HG02798 (cell line): ENCODE data around the gene TRIM56.
"Not testable (repeated sequence)": the region's sequence is repeated elsewhere in the genome, so short reads cannot be mapped to it uniquely, and the experiment has no call there.

Source experiments
- ATAC-seq: cut with Tn5 transposase; IDR thresholded peaks from one replicate; pipeline ENCODE4 v1.9.1; 2021; ENCODE audit warnings: mild to moderate bottlenecking; ENCODE audit not compliant: unreplicated experiment, poor library complexity

Gene TRIM56

DNA sequence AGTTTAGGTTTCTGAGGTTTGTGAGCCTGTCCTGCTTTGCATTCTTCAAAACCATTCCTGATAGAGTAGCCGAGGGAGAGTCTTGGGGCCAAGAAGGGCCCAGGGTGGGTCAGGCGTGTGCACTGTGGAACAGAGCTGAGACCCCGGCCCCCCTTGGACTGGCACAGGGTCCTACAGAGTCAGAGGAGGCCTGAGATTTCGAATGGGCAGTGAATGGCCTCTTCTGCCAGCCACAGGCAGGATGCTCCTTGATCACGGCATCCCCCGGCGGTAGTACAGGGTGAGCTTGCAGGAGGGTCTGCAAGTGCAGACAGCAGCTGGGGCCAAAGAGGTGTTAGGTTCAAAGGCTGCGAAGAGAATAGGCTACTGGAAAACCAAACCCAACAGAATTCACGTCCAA is 4.6 kb downstream of the TRIM56 start:
- no peak for ATAC-seq

DNA sequence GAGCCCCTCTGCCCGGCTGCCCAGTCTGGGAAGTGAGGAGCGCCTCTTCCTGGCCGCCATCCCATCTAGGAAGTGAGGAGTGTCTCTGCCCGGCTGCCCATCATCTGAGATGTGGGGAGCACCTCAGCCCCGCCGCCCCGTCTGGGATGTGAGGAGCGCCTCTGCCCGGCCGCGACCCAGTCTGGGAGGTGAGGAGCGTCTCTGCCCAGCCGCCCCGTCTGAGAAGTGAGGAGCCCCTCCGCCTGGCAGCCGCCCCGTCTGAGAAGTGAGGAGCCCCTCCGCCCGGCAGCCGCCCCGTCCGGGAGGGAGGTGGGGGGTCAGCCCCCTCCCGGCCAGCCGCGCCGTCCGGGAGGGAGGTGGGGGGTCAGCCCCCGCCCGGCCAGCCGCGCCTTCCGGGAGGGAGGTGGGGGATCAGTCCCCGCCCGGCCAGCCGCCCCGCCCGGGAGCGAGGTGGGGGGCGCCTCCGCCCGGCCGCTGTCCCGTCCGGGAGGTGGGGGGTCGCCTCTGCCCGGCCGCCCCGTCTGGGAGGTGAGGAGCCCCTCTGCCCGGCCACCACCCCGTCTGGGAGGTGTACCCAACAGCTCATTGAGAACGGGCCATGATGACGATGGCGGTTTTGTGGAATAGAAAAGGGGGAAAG is 7.1 kb downstream of the TRIM56 start:
- not testable (repeated sequence) for ATAC-seq

DNA sequence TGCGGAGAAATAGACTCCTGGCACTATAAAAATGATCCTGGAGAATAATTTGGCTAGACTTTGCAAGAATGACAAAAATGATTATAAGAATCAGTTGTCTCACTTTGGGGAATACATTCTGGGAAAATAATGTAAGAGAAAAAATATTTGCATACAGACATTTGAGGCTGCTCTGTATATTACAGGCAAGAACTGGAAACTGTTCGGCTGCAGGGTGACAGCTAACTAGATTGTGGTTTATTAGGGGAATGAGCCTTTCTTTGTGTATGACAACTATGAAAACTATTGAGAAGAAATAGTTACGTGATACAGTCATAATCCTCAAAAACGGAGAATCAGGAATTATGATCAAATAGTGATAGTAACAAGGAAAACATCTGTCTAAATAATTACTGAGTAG is 8.6 kb downstream of the TRIM56 start:
- no peak for ATAC-seq

- ATAC-seq: no peak
These were observed 9.1 kb downstream of the TRIM56 start for GRCh38 chr7:101094376-101094775.

DNA sequence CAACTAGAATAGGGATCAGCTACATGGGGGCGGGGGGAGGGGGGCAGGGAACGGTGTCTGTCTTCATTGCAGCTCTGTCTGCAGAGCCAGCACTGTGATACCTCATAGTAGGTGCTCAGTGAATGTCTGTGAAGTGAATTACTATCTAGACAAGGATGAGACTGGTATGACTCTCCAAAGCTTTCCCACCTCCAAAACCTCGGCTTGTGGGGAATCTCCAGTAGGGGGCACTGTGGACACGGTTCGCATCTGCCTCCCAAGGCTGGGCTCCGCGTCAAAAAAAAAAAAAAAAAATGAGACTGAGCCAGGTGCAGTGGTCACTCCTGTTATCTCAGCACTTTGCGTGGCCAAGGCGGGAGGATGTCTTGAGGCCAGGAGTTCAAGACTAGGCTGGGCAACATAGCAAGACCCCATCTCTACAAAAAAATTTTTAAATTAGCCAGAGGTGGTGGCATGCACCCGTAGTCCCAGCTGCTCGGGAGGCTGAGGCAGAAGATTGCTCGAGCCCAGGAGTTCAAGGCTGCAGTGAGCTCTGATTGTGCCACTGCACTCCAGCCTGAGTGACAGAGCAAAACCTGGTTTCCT is 9.6 kb downstream of the TRIM56 start:
- ATAC-seq: no peak

DNA sequence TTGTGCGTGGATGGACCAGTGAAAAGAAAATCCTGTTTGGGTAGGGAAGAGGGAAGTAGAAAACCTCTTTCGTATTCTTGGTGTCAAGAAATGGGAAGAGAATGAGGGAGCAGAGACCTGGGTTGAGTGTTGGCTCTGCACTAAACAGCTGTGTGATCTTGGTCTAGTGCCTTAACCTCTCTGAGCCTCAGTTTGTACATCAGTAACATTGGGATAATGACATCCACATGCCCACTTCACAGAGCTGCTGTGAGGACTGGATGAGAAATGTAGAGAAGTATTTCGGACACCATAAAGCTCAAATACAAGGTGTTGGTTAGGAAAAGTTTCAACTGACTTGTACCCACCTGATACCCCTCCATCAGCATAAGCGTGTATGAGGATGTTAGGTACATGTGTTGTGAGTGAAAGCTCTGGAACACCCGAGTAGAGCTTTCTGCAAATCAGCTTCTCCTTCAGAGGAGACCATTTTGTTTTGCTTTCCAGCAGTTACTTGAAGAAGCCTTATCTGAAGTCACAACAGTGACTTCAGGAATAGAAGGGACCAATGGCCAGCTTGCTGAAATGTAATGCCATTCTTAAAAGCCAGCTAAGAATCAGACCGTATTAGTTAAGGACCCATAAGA is 11.2 kb downstream of the TRIM56 start:
- ATAC-seq: no peak

DNA sequence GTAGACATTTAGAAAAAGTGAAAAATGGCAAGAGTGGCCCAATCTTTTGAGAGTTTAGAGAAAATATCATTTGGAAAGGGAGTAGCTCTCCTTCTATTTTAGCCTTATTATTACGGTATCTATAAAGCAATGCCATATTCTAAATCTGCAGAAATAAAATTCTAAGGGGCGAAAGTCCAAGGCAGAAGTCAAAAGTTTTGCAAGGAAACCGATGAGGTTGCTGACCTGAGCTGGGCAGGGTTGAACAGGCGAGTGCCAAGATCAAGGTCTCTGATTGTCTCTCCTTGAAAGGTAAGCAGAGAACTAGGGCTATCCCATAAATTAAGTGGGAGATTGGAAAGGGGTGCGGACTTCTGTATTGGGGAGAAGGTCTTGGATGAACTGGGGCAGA is 11.7 kb downstream of the TRIM56 start:
- ATAC-seq: no peak

DNA sequence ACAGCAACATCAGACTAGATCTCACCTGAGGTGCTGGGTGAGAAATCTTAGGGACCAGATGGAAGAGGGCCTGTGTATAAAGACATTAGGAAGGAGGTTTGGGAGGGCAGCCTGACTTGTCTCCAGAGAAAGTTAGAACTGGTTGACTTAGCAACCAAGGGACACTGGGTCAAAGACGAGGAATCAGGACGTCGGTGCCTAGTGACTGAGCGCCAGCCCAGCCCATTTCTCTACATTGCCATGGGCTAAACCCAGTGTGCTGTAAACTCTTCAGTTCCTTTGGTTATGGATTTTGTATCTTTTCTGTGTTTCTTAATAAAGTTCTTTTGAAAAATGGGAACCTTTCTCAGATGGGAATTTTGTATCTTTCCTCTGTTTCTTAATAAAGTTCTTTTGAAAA is 12.3 kb downstream of the TRIM56 start:
- no peak for ATAC-seq

DNA sequence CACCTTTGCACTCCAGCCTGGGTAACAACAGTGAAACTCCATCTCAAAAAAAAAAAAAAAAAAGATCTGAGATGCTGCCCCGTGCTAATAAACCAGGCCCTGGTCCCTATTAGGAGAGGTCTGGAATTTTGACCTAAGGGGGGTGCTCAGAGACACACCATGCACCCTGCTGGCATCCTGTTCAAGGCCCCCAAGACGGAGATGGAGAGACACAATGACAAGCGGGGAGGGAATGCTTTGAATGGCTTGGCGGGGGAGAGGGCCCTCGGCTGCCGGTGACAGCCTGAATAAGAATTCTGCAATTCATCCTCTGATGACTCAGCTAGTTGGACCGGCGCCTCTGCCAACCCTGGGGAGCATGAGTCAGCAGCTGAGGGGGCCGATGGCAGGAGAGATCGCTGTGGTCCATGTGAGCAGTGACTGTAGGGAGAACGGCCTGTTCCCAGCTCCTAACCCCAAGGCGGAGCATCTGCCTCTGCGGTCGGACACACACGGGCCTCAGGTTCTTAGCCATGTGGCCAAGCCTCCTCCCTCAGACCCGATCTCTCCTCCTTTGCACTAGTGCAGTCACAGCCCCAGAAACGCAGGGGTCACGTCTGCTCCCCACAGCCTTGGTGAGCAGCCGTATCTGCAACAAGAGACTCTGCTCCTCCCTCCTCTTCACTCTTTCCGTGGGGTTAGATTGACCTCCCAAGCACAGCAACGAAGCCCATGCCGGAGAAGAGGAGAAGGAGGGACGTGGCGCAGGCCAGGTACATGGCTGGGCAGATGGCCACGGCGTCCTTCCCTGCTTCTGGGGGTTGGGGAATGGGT is 14.9 kb downstream of the TRIM56 start:
- ATAC-seq: no peak

GRCh38 chr7:101100858-101101847 is 15.9 kb downstream of the TRIM56 start:
- no peak for ATAC-seq

DNA sequence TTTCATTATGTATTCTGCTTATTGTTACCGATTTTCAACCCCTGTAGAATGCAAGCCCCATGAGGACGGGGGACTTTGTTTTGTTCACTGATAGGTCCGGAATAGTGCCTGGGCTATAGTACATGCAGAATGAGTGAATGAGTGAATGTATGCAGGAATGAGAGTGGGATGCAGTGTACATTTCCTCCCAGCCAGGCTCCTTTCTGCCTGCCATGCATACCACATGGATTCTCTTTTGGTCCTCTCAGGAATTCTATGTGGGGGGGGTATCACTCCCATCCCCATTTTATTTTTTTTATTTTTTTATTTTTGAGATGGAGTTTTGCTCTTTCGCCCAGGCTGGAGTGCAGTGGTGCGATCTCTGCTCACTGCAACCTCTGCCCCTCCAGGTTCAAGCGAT is 16.7 kb downstream of the TRIM56 start:
- ATAC-seq: no peak

DNA sequence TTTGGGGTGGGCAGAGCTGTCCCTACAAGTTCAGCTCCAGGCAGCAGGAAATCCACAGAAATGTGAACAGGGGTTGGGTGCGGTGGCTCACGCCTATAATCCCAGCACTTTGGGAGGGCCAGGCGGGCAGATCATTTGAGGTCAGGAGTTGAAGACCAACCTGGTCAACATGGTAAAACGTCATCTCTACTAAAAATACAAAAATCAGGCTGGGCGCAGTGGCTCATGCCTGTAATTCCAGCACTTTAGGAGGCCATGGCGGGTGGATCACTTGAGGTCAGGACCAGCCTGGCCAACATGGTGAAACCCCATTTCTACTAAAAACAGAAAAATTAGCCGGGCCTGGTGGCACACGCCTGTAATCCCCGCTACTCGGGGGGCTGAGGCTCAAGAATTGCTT is 18.4 kb downstream of the TRIM56 start:
- not testable (repeated sequence) for ATAC-seq

DNA sequence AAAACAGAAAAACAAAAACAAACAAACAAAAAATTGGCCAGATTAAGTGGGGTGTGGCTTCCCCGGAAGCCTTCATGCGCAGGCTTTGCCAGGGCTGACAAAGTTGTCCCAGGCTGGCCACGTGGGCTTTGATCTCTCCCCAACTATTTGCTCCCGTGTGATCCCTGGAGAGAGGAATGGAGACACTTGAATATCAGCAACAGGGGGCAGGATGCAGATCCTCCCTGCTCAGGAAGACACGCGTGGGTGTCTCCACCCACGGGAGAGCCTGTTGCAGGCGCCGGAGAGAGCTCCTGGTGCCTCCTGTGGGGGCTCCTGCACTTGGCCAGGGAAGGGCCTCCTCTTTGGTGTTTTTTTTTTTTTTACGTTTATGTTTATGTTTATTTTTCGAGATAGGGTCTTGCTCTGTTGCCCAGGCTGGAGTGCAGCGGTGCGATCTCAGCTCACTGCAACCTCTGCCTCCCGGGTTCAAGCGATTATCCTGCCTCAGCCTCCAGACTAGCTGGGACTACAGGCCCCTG is 19.0 kb downstream of the TRIM56 start:
- no peak for ATAC-seq

DNA sequence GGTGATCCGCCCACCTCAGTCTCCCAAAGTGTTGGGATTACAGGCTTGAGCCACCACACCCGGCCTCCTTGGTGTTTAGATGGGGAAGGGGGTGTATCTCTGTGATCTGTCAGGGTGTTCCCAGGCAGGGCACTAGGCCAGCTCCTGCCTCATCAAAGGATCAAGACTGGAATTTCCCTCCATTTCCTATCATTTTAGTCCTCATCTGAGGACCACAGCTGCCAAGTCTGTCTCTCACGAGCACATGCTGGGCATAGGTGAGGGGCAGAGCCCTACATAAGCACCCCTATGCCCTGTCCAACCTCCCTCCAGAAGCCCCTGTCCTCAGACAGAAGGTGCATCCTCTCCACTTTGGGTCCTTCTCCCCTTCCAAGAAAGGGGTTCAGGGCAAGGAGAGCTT is 19.5 kb downstream of the TRIM56 start:
- ATAC-seq: no peak

- ATAC-seq: not testable (repeated sequence)
These were observed 20.0 kb downstream of the TRIM56 start for GRCh38 chr7:101105248-101105647.

DNA sequence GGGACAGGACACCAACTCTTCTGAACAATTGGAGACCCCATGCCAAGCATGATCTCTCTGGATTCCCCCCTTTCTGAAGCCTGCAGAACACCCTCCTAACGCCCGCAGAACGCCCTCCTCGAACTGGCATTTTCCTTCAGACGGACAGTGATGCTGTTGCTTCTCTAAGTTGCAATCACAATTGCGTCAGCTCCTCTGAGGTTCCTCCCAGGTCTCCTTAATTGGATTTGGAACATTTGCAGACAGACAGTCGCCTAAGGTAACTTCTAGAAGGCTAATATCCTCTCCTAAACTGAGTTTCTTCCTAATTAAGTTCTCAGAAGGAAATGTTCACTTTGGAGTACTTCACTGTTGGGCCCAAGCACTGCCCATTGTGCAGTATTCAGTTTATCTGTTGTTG is 21.1 kb downstream of the TRIM56 start:
- ATAC-seq: no peak

GRCh38 chr7:101108330-101108857 is 23.1 kb downstream of the TRIM56 start:
- peak; percentile 71 for ATAC-seq

GRCh38 chr7:101108961-101109360 is 23.7 kb downstream of the TRIM56 start:
- no peak for ATAC-seq

- ATAC-seq: no peak
These were observed 24.1 kb downstream of the TRIM56 start for GRCh38 chr7:101109368-101109767.

GRCh38 chr7:101111261-101111660 is 26.0 kb downstream of the TRIM56 start:
- ATAC-seq: no peak
